GM12891 (cell line): ENCODE data around the gene RPS16.
"Not testable (repeated sequence)": the region's sequence is repeated elsewhere in the genome, so short reads cannot be mapped to it uniquely, and the experiment has no call there.

ENCODE experiments used
- POLR2AphosphoS5 ChIP-seq: IDR thresholded peaks from 2 replicates; pipeline ENCODE4 v1.6.1; 2011; ENCODE audit warnings: low read depth, low read length, control low read depth
- TAF1 ChIP-seq: IDR thresholded peaks from 2 replicates; pipeline ENCODE4 v1.6.1; 2011; ENCODE audit warnings: low read depth, low read length, control low read depth

DNA sequence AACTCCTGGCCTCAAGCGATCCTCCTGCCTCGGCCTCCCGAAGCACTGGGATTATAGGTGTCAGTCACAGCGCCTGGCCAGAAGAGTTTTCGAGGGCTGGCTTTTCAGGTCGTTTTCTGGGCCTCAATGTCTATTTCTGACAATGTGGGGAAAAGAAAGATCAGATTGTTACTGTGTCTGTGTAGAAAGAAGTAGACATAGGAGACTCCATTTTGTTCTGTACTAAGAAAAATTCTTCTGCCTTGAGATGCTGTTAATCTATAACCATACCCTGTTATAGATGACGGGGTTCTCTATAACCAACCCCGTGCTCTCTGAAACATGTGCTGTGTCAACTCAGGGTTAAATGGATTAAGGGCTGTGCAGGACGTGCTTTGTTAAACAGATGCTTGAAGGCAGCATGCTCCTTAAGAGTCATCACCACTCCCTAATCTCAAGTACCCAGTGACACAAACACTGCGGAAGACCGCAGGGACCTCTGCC is 43.6 kb upstream of the RPS16 start:
- not testable (repeated sequence) for TF ChIP-seq TAF1, POLR2AphosphoS5
